CMK (cell line): ENCODE measurements around the gene PGM1.

Experiments used
- DNase-seq: peaks from one replicate; pipeline ENCODE4 v3.0.0-alpha.2; 2010; ENCODE audit warnings: low read depth

PGM1 gene

DNA sequence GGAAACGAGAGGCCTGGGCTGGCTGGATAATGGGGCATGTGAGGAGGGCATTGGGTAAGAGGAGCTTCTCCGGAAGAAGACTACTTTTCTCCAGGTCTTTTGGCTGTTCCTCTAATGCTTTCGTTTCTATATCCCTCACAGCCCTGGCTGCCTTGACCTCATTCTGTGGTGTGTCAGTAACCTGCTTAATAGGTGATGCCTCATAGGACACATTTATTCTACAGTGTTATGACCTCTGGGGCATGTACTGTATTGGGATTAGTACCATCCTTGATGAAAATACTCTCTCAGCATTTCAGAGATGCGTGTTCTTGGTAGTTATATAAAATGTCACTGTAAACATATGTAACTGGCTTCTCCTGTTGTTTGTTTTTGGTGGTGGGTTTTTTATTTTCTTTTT lies 40.1 kb downstream of the PGM1 start:
- DNase-seq: no peak

DNA sequence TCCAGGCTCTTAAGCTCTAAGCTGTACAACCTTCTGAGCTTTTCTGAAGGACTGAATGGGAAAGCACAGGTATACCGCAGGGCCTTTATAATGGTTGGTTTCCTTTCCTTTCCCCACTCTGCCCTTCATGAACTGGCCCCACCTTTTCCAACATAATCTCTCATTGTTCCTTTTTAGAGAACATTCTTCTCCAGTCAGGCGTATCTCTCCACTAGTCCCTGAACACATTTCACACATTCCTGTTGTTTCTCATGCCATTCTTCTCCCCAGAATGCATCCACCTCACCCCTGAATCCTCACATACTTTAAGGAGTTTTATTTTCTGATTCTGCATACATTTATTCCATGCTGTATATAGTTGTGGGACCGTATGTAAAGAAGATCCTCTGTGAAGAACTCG lies 41.3 kb downstream of the PGM1 start:
- DNase-seq: no peak

DNA sequence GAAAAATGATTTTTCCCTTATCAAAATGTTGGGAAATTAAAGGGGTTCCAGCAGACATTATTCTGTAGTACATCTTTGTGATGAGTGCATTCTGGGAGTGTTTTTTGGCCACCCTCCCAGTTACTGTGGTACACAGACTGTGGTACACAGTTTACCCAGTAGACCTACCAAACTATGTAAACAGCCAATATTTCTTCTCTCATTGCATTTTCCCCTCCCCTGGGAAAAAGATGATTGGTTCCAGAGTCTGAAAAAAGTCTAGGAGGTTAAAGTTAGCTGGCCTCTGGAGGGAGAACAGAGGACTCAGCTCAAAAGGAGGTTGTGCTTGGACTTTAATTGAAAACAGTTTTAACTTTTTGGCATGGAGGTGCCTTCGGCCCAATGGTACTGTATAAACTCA lies 42.5 kb downstream of the PGM1 start:
- DNase-seq: no peak

DNA sequence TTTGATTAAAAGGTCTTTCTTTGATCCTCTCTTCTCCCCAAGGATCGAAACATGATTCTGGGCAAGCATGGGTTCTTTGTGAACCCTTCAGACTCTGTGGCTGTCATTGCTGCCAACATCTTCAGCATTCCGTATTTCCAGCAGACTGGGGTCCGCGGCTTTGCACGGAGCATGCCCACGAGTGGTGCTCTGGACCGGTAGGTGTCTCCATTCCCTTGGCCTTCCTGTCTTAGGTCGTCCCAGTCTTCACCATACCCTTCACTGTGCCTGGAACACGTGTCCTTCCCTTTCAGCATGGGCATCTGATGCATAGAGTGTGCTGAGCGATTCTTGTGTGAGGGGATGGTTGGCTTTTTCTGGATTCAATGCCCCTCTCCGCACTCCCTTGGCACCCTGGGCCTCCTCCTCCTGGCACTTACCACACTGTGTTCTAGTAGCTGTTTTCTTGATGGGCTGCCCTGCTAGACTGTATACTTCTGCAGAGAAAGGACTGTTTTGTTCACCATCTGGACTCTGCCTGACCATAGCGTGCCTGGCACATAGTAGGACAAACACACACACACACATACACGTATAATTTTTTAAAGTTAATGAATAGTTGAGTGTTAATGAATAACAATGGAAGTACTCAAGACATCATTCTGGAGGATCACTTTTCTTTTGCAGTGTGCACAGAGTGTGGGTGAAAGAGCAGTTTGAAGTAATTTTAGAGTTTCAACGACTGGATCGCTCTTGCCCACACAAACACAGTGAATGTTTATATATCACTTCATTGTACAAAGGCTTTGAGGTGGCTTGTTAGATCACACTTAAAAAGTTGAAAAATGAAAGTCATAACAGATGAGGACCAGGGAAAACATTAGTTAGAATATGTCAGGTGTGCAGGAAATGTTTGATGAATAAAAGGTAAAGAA lies 43.2 kb downstream of the PGM1 start:
- no peak for DNase-seq

DNA sequence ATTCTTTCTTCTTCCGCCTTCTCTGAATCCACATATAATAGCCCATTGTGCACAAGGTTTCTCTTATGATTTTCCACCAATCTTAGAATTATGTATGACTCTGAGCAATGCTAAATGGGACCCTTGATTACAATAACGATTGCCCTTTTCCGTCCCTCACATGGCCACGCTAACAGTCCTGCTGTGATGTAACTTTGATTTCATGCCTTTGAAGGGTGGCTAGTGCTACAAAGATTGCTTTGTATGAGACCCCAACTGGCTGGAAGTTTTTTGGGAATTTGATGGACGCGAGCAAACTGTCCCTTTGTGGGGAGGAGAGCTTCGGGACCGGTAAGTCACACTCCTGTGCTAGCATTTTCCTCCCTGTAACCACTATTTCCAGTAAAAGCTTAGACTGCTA lies 45.3 kb downstream of the PGM1 start:
- no peak for DNase-seq

DNA sequence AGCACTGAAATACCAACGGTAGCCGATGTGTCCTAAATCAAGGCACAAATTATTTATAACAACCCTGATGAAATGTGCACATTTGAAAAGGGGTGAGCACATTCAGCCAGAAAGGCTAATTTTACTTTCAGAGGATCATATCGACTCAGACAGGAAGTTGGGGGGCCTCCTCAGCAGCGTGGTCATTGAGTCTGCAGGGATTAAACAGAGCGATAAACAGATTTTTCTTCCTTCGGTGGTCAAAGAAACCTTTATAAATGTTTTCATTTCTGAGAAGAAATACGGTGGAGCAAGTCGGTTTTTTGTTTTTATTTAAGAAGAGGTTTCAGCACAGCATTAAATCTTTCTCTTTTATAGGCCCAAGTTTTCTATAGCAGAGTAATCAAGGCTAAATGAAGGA lies 45.7 kb downstream of the PGM1 start:
- no peak for DNase-seq

DNA sequence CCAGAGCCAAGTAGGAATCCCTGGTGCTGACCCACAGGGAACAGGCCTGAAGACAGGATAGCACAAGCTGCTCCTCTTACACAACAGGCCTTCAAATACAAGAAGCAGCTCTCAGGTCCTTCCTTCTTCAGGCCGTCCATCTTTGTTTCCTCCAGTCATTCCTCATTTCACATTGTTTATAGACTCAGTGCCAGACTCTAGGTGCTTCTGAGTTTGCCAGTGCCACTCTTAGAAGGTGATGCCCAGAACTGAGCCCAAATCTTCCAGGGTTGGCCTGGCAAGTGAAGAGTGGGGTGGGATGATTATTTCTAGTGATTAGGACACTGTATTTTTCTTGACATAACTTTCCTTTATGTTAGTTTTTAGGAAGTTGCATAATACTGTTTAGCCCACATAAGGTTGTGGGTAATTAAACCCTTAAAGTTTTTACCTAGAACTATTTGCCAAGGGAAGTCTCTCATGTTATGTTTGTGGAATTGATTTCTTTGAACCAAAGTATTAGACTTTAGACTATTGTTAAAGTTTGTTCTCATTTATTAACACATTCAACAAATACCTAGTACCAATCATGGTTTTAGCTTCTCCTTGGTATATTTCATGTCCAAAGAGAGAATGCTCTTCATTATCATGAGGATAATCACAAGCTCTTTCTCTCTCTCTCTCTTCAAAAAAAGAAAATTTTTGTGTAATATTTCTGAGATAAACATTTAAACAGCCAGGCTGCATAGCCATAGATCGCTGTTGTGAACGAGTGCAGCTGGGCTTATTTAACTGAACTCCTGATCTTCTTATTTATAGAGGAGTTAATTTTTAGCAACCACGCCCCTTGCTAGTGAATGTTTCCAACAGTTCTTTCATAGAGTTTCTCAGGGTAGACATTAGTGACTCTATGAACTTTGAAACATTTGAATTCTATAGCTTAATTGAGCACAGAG lies 47.7 kb downstream of the PGM1 start:
- DNase-seq: no peak

DNA sequence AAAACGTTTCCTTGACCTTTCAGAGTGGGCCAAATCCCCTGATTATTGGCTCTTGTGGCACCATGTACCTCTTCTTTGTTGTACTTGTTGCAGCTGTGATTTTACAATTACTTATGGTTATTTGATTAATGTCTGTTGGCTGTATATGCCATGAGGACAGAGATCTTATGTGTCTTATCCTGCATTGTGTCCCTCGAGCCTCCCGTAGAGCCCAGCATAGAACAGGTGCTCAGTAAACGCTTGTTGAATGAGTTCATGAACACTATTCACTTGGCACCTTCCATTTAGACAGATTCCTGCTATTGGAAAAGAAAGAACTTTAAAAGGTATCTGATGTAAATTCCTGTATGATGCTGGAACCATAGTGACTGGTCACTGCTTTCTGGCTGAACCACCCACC lies 48.4 kb downstream of the PGM1 start:
- DNase-seq: no peak

DNA sequence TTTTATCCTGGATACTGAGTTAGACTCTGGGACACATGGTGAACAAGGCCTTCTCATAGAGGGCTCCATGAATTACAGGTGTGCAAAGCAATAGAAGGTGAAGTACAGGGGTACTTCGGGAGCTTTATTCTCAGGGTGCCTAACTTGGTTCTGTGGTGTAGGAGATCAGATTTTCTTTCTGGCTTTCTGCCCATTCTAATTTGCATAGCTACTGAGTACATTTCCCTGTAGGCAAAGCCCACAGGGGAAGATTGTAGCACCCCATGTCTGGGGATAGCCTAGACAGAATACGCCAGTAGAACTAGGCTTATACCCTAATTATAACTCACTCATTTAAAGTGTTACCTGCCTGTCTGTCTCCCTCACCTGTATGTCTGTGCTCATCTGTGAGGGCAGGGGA lies 49.7 kb downstream of the PGM1 start:
- DNase-seq: no peak

DNA sequence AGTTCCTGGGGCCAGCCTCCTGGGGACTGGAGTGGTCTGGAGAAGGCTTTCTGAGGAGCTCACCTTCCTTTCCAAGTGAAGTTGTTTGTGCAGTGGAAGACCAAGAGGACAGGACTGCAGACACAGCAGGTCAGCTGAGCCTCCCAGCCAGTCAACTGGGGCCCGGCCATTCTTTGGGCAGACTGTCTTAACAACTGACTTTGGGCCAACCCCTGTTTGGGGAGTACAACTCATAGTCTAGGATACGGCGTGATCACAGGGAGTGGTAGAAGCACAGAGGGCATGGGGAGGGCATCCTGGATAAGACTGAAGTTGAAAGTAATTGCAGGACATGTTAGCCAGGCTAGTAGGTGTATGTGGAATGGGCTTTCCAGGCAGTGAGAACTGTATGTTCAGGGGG lies 50.3 kb downstream of the PGM1 start:
- DNase-seq: no peak

DNA sequence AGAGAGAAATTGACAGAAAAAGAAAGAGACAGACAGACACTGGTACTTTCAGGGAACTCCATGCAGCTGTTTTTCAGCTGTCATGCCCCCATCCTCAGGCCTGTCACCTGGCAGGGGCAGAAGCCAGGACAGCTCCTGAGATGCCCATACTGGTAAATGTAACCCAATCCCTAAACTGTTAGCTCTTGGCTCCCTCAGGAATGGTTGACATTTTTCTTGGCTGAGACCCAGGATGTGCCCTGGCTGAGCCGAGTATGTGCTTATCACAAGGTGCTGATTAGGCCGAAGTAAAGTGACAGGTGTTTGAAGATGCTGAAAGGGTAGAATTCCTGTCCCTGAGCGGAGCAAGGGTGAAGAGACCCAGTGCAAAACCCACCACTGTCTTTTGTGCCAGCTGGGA lies 50.7 kb downstream of the PGM1 start:
- no peak for DNase-seq

DNA sequence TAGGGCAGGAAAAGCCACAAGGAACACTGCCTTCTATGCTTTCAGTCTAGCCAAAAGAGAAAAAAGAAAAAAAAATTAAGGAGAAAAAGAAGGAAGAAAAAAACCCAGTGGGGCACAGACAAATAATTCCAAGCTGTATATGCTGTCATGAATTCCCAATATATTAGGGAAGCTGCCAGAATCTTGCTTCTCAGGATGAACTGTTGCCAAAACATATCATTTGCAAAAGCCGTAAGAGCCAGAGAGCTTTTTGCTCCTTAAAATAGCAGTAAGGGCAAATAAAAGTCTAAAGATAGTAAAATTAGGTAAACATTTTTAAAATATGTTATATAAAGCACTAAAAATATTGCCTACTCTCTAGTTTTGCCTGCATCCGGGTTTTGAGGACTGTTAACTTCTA lies 52.1 kb downstream of the PGM1 start:
- no peak for DNase-seq

DNA sequence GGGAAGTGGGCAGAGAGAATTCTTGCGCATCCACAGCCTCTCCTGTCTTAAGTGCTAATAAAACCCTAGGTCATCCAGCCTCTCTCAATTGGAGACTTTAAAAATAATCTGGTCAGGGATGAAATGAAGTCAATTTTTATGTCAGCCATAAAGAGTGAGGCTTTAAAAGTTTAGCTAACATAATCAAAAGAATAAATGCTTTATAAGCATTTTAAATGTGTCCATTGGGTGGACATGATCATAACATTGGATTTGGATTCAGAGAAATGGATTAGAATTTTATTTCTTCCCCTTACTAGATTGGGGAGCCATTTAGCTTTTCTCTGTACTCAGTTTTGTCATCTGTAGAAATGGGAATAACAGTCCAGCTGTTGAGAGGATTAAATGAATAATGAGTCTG lies 55.5 kb downstream of the PGM1 start:
- no peak for DNase-seq

DNA sequence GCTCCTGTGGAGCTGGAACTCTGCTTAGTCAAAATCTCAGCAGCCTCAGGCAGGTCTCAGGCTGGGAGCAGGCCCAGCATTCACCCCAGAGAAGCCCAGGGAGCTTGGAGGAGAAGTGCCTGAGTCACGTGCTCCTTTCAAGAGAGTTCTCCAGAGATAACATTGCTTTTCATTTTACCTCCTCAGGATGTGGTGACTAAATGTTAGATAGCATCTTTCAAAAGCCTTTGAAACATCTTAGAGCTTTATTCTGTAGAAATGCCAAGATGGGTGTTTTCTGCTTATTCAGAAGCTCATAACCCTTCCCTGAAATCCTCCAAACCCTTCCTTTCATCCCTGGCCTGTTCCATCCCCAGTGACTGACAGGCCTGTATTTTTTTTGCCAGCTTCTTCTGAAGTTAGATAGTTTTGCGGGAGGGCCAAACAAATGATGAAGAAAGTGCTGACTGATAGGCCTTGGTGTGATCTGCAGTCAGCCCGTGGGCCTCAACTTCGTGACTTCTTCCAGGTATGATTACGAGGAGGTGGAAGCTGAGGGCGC lies 58.0 kb downstream of the PGM1 start:
- DNase-seq: no peak

DNA sequence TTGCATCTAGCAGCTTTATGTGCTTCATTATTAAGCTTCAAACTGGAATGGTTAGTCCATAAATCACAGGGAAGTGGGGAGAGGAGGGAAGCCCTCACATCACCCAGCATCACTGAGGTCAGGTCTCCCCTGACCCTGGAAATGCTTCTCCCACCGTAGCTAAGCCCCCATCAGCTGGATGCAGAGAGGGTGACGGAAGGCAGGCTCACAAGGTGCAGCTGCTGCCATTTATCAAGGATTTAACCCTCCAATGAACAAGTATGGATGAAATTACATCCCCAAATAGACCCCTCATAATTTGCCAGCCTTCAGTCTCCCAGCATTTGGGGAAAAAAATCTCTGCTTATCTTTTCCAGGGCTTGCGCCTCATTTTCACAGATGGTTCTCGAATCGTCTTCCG lies 60.8 kb downstream of the PGM1 start:
- no peak for DNase-seq

DNA sequence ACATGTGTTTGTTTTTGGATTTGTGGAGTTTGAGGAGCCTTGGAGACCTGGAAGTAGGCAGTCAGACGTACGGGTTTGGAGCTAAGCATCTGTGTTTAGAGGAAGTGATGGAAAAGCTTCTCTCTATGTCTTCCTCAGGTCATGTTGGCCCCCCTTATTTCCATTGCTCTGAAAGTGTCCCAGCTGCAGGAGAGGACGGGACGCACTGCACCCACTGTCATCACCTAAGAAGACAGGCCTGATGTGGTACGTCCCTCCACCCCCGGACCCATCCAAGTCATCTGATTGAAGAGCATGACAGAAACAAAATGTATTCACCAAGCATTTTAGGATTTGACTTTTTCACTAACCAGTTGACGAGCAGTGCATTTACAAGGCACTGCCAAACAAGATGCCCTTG lies 66.2 kb downstream of the PGM1 start:
- no peak for DNase-seq

DNA sequence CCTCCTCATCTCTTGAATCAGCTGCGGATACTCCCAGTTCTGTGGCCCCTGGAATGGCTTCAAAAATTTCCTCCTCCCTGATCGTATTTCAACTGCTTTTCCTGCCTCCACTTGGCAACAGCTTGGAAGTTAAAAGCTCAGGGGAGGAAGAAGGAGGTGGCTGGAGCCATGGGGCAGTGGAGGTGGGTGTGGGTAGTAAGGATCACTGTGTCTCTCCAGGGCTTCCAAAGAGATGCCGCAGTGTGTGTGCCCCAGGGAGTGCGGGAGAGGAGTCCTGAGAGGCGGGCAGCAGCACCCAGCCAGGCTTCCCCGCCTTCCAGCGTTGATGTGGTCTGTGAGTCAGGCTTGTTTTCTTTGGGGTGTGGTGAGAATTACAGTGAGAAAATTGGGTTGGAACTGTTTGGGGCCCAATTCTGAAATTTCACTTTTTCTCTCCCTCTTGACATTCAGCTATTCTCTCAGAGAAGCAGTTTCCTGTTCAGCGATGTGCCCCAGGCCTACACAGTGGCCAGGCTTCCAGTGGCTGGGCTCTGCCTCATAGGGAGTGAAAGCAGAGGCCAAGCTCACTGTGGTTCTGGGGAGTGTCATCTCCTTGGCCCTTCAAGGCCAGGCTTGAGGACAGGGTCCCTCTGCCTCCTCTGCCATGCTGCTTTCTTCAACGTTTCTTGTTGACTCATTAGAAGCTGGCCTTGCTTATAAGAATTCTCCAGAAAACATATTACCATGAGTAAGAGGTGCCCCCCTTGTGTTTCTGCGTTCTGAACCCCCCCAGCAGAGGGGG lies 69.0 kb downstream of the PGM1 start:
- DNase-seq: no peak

DNA sequence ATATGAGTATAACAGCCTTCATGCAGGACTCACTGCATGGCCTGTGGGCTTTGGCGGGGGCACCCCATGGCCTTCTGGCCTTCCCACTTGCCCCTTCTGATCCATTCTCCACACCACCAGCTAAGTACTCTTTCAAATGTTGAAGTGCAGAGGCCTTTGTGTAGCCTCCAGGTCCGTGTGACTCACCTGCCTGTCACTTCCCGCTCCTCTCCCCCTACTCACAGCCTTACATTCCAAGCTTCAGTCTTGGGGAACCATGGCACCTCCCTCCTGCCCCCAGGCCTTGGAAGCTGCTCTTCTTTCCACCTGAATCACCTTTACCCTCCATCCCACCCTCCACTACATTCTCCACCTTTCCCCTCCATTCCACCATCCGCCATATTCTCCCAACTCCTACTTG lies 69.6 kb downstream of the PGM1 start:
- no peak for DNase-seq

DNA sequence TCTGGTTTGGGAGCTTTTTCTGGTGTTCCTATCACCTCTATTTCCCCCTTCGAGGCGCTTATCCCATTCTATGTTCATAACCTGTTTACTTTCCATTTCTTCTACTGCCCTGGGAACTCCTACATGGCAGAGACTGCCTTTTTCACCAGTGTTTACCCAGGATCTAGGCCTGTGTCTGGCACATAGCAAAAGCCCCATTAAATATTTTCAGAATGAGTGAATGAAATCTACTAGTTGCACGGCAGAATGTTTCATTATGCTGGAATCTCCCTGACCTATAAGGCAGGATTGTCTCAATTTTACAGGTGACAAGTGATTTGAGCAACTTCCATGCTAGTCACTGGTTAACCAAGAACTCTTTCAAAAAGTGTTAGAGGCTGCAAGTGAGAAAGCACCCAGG lies 70.1 kb downstream of the PGM1 start:
- DNase-seq: no peak

DNA sequence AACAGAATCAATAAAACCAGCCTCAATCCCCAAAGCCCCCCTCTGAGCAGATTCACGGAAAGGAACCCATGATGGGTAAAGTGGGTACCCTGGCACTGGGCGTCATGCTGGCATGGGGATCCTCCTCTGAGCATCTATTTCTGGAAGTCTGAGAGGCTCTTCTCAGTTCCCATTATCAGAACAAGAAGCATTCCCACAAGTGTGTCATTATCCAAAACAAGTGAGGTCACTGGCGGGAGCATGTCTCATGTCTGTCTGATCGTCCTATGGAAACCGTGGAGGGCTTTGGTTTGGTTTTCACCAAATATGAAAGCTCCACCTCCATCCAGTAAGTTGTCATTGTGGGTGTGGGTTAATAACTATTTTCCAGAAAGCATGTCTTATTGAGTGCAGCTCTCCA lies 70.7 kb downstream of the PGM1 start:
- DNase-seq: no peak

DNA sequence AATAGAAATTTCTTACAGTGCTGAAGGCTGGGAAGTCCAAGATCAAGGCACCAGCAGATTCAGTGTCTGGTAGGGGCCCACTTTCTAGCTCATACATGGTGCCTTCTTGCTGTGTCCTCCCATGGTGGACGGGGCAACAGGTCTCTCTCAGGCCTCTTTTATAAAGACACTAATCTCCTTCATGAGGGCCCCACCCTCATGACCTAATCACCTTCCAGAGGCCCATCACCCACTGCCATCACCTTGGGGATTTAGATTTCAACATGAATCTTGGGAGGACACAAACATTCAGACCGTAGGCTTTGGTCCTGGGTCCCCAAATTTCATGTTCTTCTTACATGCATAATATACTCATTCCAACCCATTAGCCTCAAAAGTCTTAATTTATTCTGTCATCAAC lies 71.5 kb downstream of the PGM1 start:
- DNase-seq: no peak

DNA sequence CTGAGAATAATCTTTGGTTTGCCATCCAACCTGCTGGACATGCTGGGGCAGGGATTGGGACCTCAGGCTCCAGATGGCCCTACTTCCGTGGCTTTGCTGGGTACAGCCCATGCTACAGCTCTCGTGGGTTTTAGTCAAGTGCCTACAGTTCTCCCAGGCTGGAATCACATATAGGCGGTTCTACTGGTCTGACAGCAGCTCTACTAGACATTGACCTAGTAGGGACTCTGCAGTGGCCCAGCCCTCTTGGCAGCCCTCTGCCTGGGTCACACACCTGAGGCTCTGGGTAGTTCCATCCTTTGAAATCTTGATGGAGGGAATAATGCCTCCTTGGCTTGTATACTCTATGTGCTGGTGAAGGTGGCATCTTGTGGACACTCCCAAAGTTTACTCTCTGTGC lies 72.2 kb downstream of the PGM1 start:
- no peak for DNase-seq
